IMR-90 (cell line): ENCODE data around the gene TPSD1. TPM values are rescaled to one million over a fixed set of nuclear protein-coding genes. Genes with fewer than 3 reads are reported as not detected.
A peak's percentile ranks its signal among the peaks of the same experiment; 100 is the strongest.

Experiments used
- ATAC-seq: fragments of 200-7000 bp; cut with Tn5 transposase; 2 replicates; pipeline ENCODE4 v1.9.1; 2020; ENCODE audit warnings: low read depth, mild to moderate bottlenecking, moderate library complexity
- BruUV-seq: library from RNA; stranded (reverse); fragments of 400-500 nt; replicated peaks from 2 replicates; lab custom pipeline; 2021; lab: Mats Ljungman, UMichigan
- CTCF ChIA-PET: fragments of 300-600 bp; formaldehyde crosslinking; extraction: SDS; loops from one replicate; lab custom pipeline; 2021; ENCODE audit warnings: antibody characterized with exemption; lab: Yijun Ruan, JAX
- POLR2A ChIA-PET: fragments of 300-600 bp; sonication (Branson Sonifier 250); formaldehyde crosslinking; loops from one replicate; lab custom pipeline; 2022; ENCODE audit warnings: antibody characterized with exemption; ENCODE audit not compliant: unreplicated experiment; lab: Charles Lee
- DNase-seq: peaks from one replicate; pipeline ENCODE4 v3.0.0; 2013
- H2AFZ ChIP-seq: replicated peaks from 2 replicates; pipeline ENCODE3; 2013; ENCODE audit warnings: low read length, mild to moderate bottlenecking; ENCODE audit not compliant: poor library complexity
- H2AK5ac ChIP-seq: 2 replicates; pipeline ENCODE4 v1.6.1; 2013; ENCODE audit warnings: low read depth, low read length, inconsistent platforms
- H2AK9ac ChIP-seq: replicated peaks from 2 replicates; pipeline ENCODE3; 2013; ENCODE audit warnings: mild to moderate bottlenecking, low read depth, low read length, moderate library complexity; ENCODE audit not compliant: poor library complexity
- H2BK120ac ChIP-seq: 2 replicates; pipeline ENCODE4 v1.6.1; 2013; ENCODE audit warnings: low read depth, low read length, inconsistent platforms
- H2BK15ac ChIP-seq: 3 replicates; pipeline ENCODE4 v1.6.1; 2013; ENCODE audit warnings: low read depth, low read length, inconsistent platforms
- H2BK20ac ChIP-seq: 2 replicates; pipeline ENCODE4 v1.6.1; 2013; ENCODE audit warnings: low read depth, mild to moderate bottlenecking, inconsistent platforms, low read length, moderate library complexity
- H2BK5ac ChIP-seq: 2 replicates; pipeline ENCODE4 v1.6.1; 2013; ENCODE audit warnings: mild to moderate bottlenecking, low read depth, low read length, inconsistent platforms; ENCODE audit not compliant: poor library complexity, severe bottlenecking
- H3K14ac ChIP-seq: replicated peaks from 2 replicates; pipeline ENCODE4 v1.6.1; 2013; ENCODE audit warnings: low read depth, low read length, inconsistent platforms
- H3K18ac ChIP-seq: 2 replicates; pipeline ENCODE4 v1.6.1; 2013; ENCODE audit warnings: low read depth, low read length, control low read depth
- H3K23ac ChIP-seq: 2 replicates; pipeline ENCODE4 v1.6.1; 2013; ENCODE audit warnings: low read depth, low read length, inconsistent platforms
- H3K27ac ChIP-seq: 2 replicates; pipeline ENCODE4 v1.5.1; 2013; ENCODE audit warnings: mild to moderate bottlenecking, control low read depth, low read length; ENCODE audit not compliant: insufficient read depth
- H3K27me3 ChIP-seq: 2 replicates; pipeline ENCODE4 v1.6.1; 2013; ENCODE audit warnings: low read length; ENCODE audit not compliant: control insufficient read depth, insufficient read depth
- H3K36me3 ChIP-seq: 2 replicates; pipeline ENCODE4 v1.6.1; 2013; ENCODE audit warnings: low read length, mixed read lengths; ENCODE audit not compliant: control insufficient read depth, insufficient read depth
- H3K4ac ChIP-seq: 2 replicates; pipeline ENCODE4 v1.6.1; 2013; ENCODE audit warnings: low read depth, low read length, inconsistent platforms
- H3K4me1 ChIP-seq: 2 replicates; pipeline ENCODE4 v1.6.1; 2013; ENCODE audit warnings: low read length, mixed read lengths; ENCODE audit not compliant: control insufficient read depth, insufficient read depth
- H3K4me2 ChIP-seq: 2 replicates; pipeline ENCODE4 v1.6.1; 2013; ENCODE audit warnings: low read depth, mild to moderate bottlenecking, control low read depth, low read length, moderate library complexity
- H3K4me3 ChIP-seq: 2 replicates; pipeline ENCODE4 v1.5.1; 2013; ENCODE audit warnings: low read depth, mild to moderate bottlenecking, control low read depth, low read length, moderate library complexity; ENCODE audit not compliant: insufficient read depth
- H3K56ac ChIP-seq: 2 replicates; pipeline ENCODE4 v1.6.1; 2013; ENCODE audit warnings: low read length, inconsistent platforms; ENCODE audit not compliant: insufficient read depth; ENCODE audit errors: extremely low read depth
- H3K79me1 ChIP-seq, 2 experiments: 2 replicates each; pipeline ENCODE4 v1.6.1; 2013; ENCODE audit warnings: low read length in 2 of 2, inconsistent platforms in 1 of 2, low read depth in 1 of 2
- H3K9ac ChIP-seq: 2 replicates; pipeline ENCODE4 v1.6.1; 2013; ENCODE audit warnings: low read depth, low read length, control low read depth
- H3K9me1 ChIP-seq: 2 replicates; pipeline ENCODE4 v1.6.1; 2013; ENCODE audit warnings: low read length, inconsistent platforms; ENCODE audit not compliant: insufficient read depth
- H3K9me3 ChIP-seq: 2 replicates; pipeline ENCODE4 v1.6.1; 2013; ENCODE audit warnings: low read length; ENCODE audit not compliant: control insufficient read depth, insufficient read depth
- H4K20me1 ChIP-seq: 2 replicates; pipeline ENCODE4 v1.6.1; 2013; ENCODE audit warnings: low read length, inconsistent platforms; ENCODE audit not compliant: insufficient read depth
- H4K5ac ChIP-seq: 2 replicates; pipeline ENCODE4 v1.6.1; 2013; ENCODE audit warnings: mild to moderate bottlenecking, low read depth, low read length, control low read depth
- H4K8ac ChIP-seq, 2 experiments: 2 replicates each; pipeline ENCODE4 v1.6.1; 2013; ENCODE audit warnings: low read depth in 2 of 2, low read length in 2 of 2, control low read depth in 1 of 2, inconsistent platforms in 1 of 2
- H4K91ac ChIP-seq: 2 replicates; pipeline ENCODE4 v1.6.1; 2013; ENCODE audit warnings: low read depth, low read length, inconsistent platforms; ENCODE audit not compliant: insufficient read depth
- BHLHE40 ChIP-seq: fragments of 150-350 bp; IDR thresholded peaks from 2 replicates; pipeline ENCODE4 v1.6.1; 2016; ENCODE audit warnings: mild to moderate bottlenecking, low read depth, low read length
- MAFK ChIP-seq: IDR thresholded peaks from 2 replicates; pipeline ENCODE4 v1.6.1; 2012; ENCODE audit warnings: low read depth, low read length, improper control_type of control experiment
- RCOR1 ChIP-seq: IDR thresholded peaks from 2 replicates; pipeline ENCODE4 v1.6.1; 2012; ENCODE audit warnings: mild to moderate bottlenecking, low read length, improper control_type of control experiment; ENCODE audit not compliant: insufficient replicate concordance
- WGBS, 2 experiments: methylation state at CpG; one replicate each; pipeline versions ENCODE4 v1.1.5 to v1.1.7; 2013; ENCODE audit warnings: missing lambda C conversion rate in 2 of 2; ENCODE audit not compliant: insufficient read length in 1 of 2; ENCODE audit errors: extremely low coverage in 2 of 2; 5-methylcytosine and 5-hydroxymethylcytosine counted together
- dilution Hi-C: fragments of 300-500 bp; cut with HindIII; formaldehyde crosslinking; loops from one replicate; pipeline ENCODE4 v1.14.3; 2018; ENCODE audit warnings: low sequenced_read_pairs; ENCODE audit not compliant: unreplicated experiment
- in situ Hi-C: fragments of 300-500 bp; cut with MboI; formaldehyde crosslinking; loops from 3 replicates; pipeline ENCODE4 v1.14.3; 2019; ENCODE audit warnings: low sequenced_read_pairs, inconsistent platforms, mixed read lengths
- intact Hi-C: fragments of 100-400 bp; cut with micrococcal nuclease; formaldehyde crosslinking; loops from 2 replicates; pipeline ENCODE4 v1.10.0; 2022
- polyA plus RNA-seq, 3 experiments: library from polyadenylated mRNA; depleted of rRNA; stranded (reverse); fragments of >200 nt; gene quantifications; 2 replicates each; pipeline ENCODE4 v1.2.3, GENCODE V29; 2012; ENCODE audit warnings: low replicate concordance in 1 of 3
- total RNA-seq: library from RNA; depleted of rRNA; stranded (reverse); fragments of >200 nt; gene quantifications from 2 replicates; pipeline ENCODE4 v1.2.3, GENCODE V29; 2012

Gene TPSD1
- total and polyA plus RNA-seq, 2 of the 4 experiments (the other 2 are of a cell fraction) = not detected

DNA sequence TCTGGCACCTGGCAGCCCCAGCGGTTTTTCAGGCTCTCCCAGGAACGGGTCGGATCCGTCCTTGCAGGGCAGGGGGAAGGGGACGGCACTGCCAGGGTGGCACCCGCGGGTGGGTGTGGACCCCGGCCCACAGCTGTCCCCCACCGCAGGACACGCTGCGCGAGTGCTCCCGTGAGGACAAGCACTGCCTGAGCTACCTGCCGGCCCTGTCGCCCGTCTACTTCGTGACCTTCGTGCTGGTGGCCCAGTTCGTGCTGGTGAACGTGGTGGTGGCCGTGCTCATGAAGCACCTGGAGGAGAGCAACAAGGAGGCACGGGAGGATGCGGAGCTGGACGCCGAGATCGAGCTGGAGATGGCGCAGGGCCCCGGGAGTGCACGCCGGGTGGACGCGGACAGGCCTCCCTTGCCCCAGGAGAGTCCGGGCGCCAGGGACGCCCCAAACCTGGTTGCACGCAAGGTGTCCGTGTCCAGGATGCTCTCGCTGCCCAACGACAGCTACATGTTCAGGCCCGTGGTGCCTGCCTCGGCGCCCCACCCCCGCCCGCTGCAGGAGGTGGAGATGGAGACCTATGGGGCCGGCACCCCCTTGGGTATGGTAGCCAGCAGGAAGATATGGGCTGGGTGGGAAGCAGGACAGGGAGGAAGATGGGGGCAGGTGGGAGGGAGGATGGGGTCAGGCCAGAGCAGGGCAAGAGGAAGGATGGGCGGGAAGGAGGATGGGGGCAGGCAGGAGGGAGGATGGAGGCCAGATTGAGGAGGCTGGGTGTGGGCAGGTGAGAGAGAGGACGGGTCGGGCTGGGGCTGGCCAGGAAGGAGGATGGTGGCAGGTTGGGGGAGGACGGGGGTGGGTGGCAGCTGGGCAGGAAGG, 37.6 kb upstream of the TPSD1 start:
- Histone ChIP-seq H3K4ac (no peak overlapping the region), H2AK9ac (no peak overlapping the region), H4K20me1 (no peaks in the 10 kb centered on the region), H3K9ac (no peak overlapping the region), H4K8ac (no peak overlapping the region), H3K56ac (no peak overlapping the region), H3K14ac (no peak overlapping the region), H3K18ac (no peak overlapping the region), H3K27me3 (no peaks in the 10 kb centered on the region), H3K4me2 (no peak overlapping the region), H3K23ac (no peak overlapping the region), H2AFZ (peak overlapping the region; percentile 11), H3K9me1 (no peaks in the 10 kb centered on the region), H4K91ac (no peak overlapping the region), H2BK15ac (no peak overlapping the region), H2AK5ac (no peak overlapping the region), H2BK120ac (no peak overlapping the region), H2BK20ac (no peak overlapping the region), H3K9me3 (no peaks in the 10 kb centered on the region), H3K79me1 (no peaks in the 10 kb centered on the region), H3K4me1 (no peaks in the 10 kb centered on the region), H3K36me3 (peaks cover 2% of the 10 kb centered on the region; the same call in 1 of the 2 replicates), H2BK5ac (no peak overlapping the region), H4K5ac (no peak overlapping the region), H3K4me3 (no peak overlapping the region), H3K27ac (no peak overlapping the region)
- in situ Hi-C loops (loop anchor here (25.0 kb wide), 1 partner anchor 406 kb away; the partner anchor contains the start of gene GNG13), intact Hi-C loops (no loop called here), dilution Hi-C loops (no loop called here)
- POLR2A ChIA-PET = no interaction called here
- DNase-seq (no peak), ATAC-seq (no peak)
- CTCF ChIA-PET = no interaction called here
- TF ChIP-seq BHLHE40 (no peak), MAFK (no peak), RCOR1 (no peak)
- no TSS peak for BruUV-seq
- 85% methylated on average over 24 of the region's 49 CpGs; no CpG with 5 or more reads in 1 of the 2 experiments for WGBS, 2 experiments
